NCI-H82 treated with DMSO at 0.1 percent for 48 hours (cell line): ENCODE data around the gene LITAF.

ENCODE experiments used
- DNase-seq: peaks from one replicate; lab custom pipeline; 2025; ENCODE audit not compliant: unreplicated experiment; lab: John Stamatoyannopoulos, UW

LITAF gene

DNA sequence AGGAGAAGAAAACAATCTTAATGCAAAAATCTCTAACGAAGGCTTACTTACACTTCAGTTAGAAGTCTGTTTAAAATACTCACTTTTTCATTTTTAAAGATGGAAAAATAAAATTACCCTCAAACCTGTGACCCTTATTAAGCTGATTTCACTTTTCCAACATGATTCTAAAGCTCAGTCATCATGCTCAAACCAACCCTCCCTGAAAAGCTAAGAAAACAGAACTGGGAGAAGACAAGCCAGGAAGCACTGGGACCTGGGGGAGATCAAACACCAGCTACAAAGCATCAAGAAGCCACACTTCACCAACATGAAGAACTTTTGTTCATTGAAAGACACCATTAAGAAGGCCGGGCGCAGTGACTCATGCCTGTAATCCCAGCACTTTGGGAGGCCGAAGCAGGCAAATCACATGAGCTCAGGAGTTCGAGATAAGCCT is 88.8 kb downstream of the LITAF start:
- no peak for DNase-seq
